HEK293T (cell line): ENCODE measurements around the gene TREX2.

Experiments used
- LEF1 ChIP-seq: fragments of 450-650 bp; IDR thresholded peaks from 2 replicates; pipeline ENCODE4 v1.6.1; 2017; ENCODE audit warnings: mild to moderate bottlenecking, borderline replicate concordance
- SP1 ChIP-seq: fragments of 450-650 bp; IDR thresholded peaks from 2 replicates; pipeline ENCODE4 v1.6.1; 2017

GRCh38 chrX:153458476-153458875 is 12.6 kb upstream of the TREX2 start:
- TF ChIP-seq LEF1 (no peak), SP1 (no peak)
